Measurements from ENCODE around the gene RPTOR.

RPTOR gene

DNA sequence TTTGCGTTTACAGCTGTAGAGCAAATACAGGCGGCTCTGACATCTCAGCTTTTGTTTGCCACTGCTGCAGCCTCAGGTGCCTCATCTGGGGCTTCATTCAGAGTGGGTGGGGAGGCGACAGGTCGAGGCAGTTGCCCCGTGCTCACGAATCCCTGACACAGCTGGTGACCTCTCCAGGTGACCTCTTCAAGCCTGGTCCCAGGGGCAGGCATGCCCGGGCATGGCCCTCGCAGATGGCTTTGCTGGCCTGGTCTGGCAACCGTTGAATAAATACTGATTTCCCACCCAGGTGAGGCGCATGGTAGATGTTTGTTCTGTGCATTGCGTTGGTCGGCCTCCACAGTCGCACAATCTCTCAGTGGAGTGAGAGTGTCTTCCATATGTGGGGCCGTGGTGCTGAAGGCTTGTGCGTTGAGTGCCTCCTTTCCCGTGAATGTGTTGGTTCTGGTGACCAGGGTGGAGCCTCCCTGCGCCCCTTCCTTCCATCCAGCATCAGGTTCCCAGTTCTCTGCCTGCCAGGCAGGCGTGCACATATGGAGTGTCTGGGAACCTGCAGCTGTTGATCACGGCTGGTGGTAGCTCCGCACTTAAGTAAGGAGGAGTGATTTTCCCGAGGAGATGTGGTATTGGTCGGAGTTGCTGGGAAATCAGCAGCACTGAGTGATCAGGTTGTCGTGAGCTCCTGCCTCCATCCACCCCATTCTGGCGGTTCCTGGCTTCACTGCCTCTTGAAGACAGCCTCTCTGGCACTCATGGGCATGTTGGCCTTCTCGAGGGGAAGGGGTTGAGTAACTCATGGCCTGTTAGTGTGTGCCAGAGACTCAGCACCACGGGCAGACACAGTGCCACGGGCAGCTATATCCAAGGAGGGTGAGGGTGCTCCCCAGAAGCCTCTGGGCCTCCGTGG lies 149.7 kb downstream of the RPTOR start:
- no peak overlapping the region for H2AFZ ChIP-seq (ENCODE audit: low read depth, low read length)
- no peak overlapping the region for H3K27ac ChIP-seq (ENCODE audit: low read length)
- no peaks in the 10 kb centered on the region for H3K4me1 ChIP-seq (ENCODE audit: low read length)
- H4K20me1 ChIP-seq (ENCODE audit: insufficient read depth, low read length), result peaks cover 14% of the 10 kb centered on the region; the same call in 1 of the 2 replicates
- no peak overlapping the region for H3K4me3 ChIP-seq (ENCODE audit: low read length)
- H3K9ac ChIP-seq (ENCODE audit: low read length), result no peak overlapping the region
- peaks cover 68% of the 10 kb centered on the region for H3K79me2 ChIP-seq (ENCODE audit: low read length)
- no peak overlapping the region for H3K4me2 ChIP-seq (ENCODE audit: low read length)
- no peaks in the 10 kb centered on the region for H3K27me3 ChIP-seq (ENCODE audit: low read depth, low read length)
- TF ChIP-seq, protein P1, sequence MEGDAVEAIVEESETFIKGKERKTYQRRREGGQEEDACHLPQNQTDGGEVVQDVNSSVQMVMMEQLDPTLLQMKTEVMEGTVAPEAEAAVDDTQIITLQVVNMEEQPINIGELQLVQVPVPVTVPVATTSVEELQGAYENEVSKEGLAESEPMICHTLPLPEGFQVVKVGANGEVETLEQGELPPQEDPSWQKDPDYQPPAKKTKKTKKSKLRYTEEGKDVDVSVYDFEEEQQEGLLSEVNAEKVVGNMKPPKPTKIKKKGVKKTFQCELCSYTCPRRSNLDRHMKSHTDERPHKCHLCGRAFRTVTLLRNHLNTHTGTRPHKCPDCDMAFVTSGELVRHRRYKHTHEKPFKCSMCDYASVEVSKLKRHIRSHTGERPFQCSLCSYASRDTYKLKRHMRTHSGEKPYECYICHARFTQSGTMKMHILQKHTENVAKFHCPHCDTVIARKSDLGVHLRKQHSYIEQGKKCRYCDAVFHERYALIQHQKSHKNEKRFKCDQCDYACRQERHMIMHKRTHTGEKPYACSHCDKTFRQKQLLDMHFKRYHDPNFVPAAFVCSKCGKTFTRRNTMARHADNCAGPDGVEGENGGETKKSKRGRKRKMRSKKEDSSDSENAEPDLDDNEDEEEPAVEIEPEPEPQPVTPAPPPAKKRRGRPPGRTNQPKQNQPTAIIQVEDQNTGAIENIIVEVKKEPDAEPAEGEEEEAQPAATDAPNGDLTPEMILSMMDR (IDR thresholded peaks at IDR 0.05; ENCODE audit: low read depth, low read length), result no peak
- TF ChIP-seq EZH2phosphoT487 (IDR thresholded peaks at IDR 0.05; ENCODE audit: low read depth), result no peak
- no peaks in the 10 kb centered on the region for H3K36me3 ChIP-seq (replicated peaks; ENCODE audit: low read depth, low read length)
- no peaks in the 10 kb centered on the region for H3K9me3 ChIP-seq (ENCODE audit: insufficient read depth, low read length)

DNA sequence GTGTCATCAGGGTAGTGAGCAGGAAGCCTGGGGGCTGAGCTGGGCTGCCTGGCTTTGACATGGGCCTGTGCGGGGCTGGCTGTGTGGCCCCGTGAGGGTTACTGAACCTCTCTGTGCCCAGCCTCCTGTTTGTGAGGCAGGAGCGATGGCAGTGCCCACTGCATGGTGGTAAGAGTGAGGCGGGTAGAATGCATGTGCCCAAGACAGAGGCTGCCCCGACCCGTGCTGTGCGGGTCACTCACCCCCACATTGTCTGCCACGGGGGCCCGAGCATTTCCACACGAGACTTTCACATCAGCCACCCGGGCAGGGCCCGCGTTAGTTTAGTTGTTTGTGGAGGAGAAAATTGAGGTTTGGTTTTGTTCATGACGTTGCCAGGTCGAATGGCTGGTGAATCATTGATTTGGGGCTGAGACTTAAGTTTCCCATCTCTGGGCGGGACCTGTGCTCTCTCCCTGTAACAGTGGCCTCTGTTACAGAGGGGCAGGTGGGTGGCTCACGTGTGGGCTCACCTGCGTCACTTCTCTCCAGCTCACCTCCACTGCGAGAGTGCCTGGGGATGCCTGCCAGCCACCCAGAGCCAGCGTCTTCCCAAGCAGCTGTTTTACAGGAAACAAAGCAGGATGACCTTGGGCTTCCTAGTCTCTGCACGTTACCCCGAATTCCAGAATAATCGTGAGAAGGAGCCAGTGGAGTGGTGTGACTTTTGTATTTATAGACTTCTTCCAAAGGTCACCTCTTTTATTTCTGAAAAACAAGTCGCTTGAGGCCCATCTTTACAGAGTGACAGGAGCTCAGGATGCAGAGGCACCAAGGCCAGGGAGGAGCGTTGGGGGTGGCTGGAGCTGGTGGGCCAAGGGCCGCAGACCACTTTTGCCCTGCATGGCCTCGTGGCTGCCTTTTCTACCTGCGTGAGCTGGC lies 150.6 kb downstream of the RPTOR start:
- H3K27me3 ChIP-seq (ENCODE audit: low read depth, low read length), result no peaks in the 10 kb centered on the region
- no peak overlapping the region for H2AFZ ChIP-seq (ENCODE audit: low read depth, low read length)
- no peak overlapping the region for H3K9ac ChIP-seq (ENCODE audit: low read length)
- H3K36me3 ChIP-seq (replicated peaks; ENCODE audit: low read depth, low read length), result no peaks in the 10 kb centered on the region
- TF ChIP-seq, protein P1 (IDR thresholded peaks at IDR 0.05; ENCODE audit: low read depth, low read length), result no peak
- TF ChIP-seq EZH2phosphoT487 (IDR thresholded peaks at IDR 0.05; ENCODE audit: low read depth), result no peak
- H3K9me3 ChIP-seq (ENCODE audit: insufficient read depth, low read length), result no peaks in the 10 kb centered on the region
- no peak overlapping the region for H3K27ac ChIP-seq (ENCODE audit: low read length)
- H3K4me3 ChIP-seq (ENCODE audit: low read length), result no peak overlapping the region
- no peaks in the 10 kb centered on the region for H3K4me1 ChIP-seq (ENCODE audit: low read length)
- peaks cover 75% of the 10 kb centered on the region for H3K79me2 ChIP-seq (ENCODE audit: low read length)
- peaks cover 20% of the 10 kb centered on the region for H4K20me1 ChIP-seq (ENCODE audit: insufficient read depth, low read length)
- no peak overlapping the region for H3K4me2 ChIP-seq (ENCODE audit: low read length)

DNA sequence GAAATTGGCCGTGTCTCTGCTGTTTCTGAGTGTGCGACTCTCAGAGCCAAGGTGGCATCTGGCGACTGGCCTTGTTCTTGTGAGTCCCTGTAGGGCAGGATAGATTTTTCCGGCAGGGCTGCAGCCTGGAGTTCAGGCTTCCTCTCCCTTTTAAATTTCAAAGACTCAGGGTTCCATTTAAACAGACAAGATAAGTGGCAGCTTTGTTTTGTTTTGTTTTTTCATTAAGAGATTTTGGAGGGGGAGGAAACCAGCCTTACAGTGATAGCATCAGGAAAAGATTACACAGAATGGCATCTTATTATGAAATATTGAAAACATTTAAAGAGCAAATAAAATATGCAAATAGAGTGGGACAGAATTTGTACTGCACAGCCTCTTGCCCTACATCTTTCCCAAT lies 151.3 kb downstream of the RPTOR start:
- Histone ChIP-seq H3K4me3 (ENCODE audit: low read length) (no peak overlapping the region), H3K9me3 (ENCODE audit: insufficient read depth, low read length) (no peaks in the 10 kb centered on the region), H3K27me3 (ENCODE audit: low read depth, low read length) (no peaks in the 10 kb centered on the region), H3K4me2 (ENCODE audit: low read length) (no peak overlapping the region), H3K79me2 (ENCODE audit: low read length) (peaks cover 82% of the 10 kb centered on the region), H2AFZ (ENCODE audit: low read depth, low read length) (no peak overlapping the region), H3K9ac (ENCODE audit: low read length) (no peak overlapping the region), H3K36me3 (replicated peaks; ENCODE audit: low read depth, low read length) (no peaks in the 10 kb centered on the region), H3K27ac (ENCODE audit: low read length) (no peak overlapping the region), H4K20me1 (ENCODE audit: insufficient read depth, low read length) (peaks cover 22% of the 10 kb centered on the region), H3K4me1 (ENCODE audit: low read length) (no peaks in the 10 kb centered on the region)
- no peak for TF ChIP-seq EZH2phosphoT487 (IDR thresholded peaks at IDR 0.05; ENCODE audit: low read depth)
- TF ChIP-seq, protein P1 (IDR thresholded peaks at IDR 0.05; ENCODE audit: low read depth, low read length), result no peak

DNA sequence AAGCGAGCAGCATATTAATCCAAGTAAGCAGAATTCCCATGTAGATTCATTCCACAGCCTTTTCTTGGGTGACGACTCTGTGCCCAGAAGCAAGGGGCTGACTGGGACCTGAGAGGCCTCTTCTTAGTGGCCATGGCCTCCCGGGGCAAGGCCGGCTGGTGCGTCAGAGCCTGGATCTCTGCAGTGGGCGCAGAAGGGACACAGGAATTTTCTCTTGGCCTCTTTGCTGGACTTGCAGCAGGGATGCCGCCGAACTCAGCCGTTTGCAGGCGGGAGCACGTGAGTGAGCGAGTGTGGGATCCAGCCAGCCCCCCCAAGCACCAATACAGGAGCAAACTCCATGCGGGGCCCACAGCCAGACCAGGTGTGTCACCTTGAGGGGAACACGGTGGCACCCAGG lies 151.8 kb downstream of the RPTOR start:
- H3K4me3 ChIP-seq (ENCODE audit: low read length), result no peak overlapping the region
- H3K27me3 ChIP-seq (ENCODE audit: low read depth, low read length), result no peaks in the 10 kb centered on the region
- H3K36me3 ChIP-seq (replicated peaks; ENCODE audit: low read depth, low read length), result no peaks in the 10 kb centered on the region
- H3K9me3 ChIP-seq (ENCODE audit: insufficient read depth, low read length), result no peaks in the 10 kb centered on the region
- no peaks in the 10 kb centered on the region for H3K4me1 ChIP-seq (ENCODE audit: low read length)
- TF ChIP-seq EZH2phosphoT487 (IDR thresholded peaks at IDR 0.05; ENCODE audit: low read depth), result no peak
- TF ChIP-seq, protein P1 (IDR thresholded peaks at IDR 0.05; ENCODE audit: low read depth, low read length), result no peak
- H3K27ac ChIP-seq (ENCODE audit: low read length), result no peak overlapping the region
- H3K79me2 ChIP-seq (ENCODE audit: low read length), result peaks cover 82% of the 10 kb centered on the region
- no peak overlapping the region for H2AFZ ChIP-seq (ENCODE audit: low read depth, low read length)
- no peak overlapping the region for H3K9ac ChIP-seq (ENCODE audit: low read length)
- H3K4me2 ChIP-seq (ENCODE audit: low read length), result no peak overlapping the region
- H4K20me1 ChIP-seq (ENCODE audit: insufficient read depth, low read length), result peaks cover 22% of the 10 kb centered on the region
